ENCODE results near the gene SEC31B.

SEC31B gene

DNA sequence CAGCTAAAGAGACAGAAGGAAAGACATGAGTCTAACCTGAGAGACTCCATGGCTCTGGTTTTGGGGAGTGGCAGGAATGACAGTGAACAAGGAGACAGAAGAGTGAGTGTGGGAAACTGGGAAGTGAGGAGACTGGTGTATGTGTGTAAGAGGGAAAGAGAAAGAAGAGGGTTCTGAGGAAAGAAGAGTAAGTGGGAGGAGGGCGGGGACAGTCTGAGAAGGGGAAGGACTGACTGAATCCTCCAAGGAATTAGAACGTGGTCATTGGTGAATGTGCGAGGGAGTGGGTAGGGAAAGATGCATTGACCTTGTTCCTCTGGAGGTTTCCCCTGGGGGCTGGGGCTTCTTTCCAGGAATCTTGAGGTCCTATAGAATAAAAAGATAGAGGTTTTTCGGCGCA is 30.3 kb downstream of the SEC31B start:
- no peak for DNase-seq

DNA sequence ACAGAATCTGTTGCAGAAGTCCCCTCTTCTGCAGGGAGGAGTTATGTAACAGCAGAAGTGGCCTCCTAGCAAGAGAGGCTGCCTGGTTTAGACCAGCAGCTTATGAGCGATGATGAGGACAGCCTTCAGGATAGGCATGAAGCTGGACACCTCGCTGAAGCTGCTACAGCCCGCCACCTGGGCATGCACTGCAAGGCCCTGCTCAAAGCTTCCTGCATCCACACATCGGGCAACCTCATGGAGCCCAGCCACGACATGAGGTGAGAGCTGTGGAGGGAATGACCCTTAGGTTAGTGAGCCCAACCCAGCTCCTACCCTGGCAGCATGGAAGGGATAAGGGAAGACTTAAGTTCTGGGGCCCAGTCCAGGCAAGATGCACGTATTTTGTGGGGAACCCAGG is 32.1 kb downstream of the SEC31B start:
- DNase-seq = no peak

DNA sequence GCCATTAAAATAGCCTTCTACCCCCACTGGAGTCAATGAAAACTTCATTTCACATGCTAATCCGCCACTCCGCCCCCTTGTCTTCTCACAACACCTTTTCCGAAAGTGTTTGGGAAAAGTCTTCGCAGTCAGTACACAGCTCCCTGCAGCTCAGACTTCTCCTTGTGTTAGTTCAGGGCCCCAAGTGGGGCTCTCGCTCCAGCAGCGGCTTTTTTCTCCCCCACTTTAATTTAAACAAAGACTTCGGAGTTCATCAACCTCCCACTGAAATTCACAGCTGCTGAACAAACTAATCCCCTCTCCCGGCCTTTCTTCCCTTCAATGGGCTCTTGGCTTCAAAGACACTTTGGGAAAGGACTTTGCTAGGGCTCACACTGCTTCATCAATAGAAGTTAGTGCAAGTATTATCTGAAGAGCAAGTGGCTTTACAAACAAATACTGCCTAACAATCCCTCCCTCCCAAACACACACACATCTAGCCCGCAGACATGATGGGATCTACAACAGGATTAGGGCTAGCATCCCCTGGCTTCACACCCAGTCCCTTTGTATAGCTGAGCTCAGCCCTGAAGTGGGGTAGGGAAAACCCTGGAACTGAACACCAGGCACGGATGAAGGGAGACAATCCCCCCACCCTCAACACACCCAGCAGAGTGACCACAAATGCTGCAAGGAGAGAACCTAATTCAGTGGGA is 33.7 kb downstream of the SEC31B start:
- DNase-seq = no peak

DNA sequence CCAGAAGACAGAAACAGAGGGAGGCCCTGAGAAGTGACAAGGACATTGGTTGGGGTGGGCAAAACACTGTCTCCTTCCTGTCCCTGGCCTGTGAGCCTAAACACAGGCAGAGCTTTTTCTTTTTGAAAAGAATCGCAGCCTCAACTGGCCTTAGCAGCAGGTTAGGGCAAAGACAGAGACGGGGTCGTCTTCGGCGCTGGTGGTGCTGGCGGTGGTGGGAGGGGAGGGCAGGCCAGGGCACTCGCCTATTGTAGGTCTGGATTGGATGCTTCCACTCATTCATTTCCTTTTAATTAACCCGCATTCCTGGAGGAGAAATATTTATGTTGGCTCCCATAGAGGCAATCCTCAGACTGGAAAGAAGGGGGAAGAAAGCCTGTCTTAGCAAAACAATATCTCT is 34.3 kb downstream of the SEC31B start:
- no peak for DNase-seq

DNA sequence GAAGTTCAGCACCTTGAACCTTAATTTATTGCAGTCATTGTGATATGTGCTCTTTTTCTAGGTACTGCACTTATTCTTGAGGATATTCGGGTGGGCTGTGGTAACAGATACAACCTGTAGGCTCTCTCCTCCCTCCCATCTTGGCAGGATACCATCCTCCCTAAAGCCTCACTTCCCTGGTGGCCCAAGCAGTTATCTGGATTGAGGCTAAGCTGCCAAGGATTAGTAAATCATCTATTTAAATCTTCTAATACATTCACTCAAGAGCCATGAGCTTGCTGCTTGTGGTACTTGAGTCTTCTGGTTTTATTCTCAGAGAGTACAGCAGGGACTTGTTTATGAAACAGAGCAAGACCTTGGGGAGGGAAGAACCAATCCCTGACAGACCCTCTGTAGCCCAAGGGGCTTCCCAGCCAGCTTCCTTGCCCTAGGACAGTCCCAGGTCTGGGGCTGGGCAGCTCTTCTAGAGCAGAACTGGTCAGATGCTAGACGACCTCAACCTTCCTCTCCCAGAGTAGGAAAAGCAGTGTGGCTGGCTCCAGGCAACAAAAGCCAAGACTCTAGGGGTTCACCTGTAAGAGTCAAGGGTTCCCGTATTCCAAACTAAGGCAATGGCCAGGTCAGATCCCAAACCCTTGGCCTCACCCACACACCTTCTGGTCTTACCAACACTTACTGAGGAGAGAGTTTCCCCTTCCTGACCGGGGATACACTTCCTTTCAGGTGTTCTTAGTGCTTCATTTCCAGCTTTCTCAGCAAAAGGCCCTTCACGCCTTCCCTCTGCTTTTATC is 35.6 kb downstream of the SEC31B start:
- DNase-seq = no peak

DNA sequence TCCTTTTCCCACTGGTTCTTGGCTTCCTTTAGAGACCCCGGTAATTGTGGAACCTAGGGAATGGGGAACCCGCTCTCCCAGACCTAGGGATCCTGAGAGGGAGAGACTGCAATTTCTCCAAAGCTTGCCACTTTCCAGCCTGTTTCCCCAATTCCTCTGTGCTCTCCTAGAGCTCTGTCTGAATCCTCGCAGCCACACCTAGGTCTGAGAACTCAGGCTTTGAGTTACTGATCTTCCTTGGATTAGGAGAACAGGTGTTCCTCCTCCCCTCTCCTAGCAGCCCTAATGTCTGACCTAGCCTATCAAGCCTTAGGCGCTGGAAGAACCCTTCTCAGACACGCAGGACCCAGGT is 36.9 kb downstream of the SEC31B start:
- DNase-seq = no peak

DNA sequence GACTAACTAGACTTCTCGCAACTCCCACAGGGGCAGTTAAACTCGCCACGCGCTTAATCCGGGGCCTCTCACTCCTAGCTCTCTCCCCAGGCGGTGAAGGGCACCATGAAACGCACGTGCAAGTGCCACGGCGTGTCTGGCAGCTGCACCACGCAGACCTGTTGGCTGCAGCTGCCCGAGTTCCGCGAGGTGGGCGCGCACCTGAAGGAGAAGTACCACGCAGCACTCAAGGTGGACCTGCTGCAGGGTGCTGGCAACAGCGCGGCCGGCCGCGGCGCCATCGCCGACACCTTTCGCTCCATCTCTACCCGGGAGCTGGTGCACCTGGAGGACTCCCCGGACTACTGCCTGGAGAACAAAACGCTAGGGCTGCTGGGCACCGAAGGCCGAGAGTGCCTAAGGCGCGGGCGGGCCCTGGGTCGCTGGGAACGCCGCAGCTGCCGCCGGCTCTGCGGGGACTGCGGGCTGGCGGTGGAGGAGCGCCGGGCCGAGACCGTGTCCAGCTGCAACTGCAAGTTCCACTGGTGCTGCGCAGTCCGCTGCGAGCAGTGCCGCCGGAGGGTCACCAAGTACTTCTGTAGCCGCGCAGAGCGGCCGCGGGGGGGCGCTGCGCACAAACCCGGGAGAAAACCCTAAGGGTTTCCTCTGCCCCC is 37.4 kb downstream of the SEC31B start:
- peak; percentile 57 for DNase-seq

DNA sequence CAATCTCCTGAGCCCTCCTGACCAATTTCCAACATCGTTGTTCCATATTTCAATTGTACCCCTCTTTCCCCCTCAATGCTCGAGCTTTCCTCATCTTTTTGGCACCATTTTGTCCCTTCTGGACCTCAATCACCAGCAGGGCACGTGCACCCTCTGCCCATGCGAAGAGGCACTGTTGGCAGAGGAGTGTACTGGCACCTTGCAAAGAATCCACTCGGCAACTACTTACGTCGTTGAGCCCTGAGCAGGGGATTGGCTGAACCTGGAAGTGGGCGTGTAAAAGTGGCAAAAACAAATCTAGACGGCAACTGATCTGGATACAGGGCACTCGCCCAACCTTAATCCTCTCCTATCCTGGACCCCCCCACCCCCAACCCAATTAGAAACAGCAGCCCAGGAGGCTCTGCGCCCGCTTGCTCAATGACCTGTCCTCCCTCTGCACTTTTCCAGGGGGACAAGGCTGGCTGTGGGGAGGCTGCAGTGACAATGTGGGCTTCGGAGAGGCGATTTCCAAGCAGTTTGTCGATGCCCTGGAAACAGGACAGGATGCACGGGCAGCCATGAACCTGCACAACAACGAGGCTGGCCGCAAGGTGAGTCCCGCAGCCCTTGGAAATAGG is 38.1 kb downstream of the SEC31B start:
- DNase-seq = peak; percentile 75

DNA sequence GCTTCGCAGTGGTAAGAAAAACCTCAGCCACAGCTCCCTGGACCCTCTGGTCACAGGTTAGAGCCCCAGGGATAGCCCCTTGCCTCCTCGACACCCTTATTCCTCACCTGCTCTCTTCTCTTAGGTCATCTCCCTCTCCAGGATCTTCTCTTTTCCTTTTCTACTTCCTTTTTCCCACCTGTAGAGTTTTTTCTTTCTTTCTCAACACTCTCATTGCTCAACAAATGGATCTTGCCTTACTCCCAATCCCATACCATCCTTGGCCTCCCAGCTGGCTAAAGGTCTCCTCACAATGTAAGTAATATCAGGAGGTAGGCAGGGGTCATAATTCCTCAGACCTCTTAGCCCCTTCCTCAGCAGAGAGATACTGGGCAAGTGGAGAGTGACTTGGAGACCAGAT is 39.7 kb downstream of the SEC31B start:
- DNase-seq = no peak

DNA sequence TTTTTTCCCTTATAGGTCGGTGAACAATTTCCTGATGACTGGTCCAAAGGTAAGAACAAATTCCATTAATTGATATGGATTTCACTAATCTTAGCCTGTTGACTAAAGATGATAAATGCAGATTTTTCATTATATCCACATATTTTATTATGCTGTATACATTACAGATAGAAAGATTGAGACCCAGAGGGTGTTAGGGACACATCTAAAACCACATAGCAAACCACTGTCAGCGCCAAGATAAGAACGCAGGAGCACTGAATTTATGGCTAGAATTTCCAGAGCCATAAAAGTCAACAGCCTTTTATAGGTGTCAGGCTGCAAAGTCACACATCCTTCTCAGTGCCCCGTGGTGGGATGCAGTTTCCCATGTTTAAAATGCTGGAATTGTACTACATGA is 40.6 kb downstream of the SEC31B start:
- DNase-seq = no peak

DNA sequence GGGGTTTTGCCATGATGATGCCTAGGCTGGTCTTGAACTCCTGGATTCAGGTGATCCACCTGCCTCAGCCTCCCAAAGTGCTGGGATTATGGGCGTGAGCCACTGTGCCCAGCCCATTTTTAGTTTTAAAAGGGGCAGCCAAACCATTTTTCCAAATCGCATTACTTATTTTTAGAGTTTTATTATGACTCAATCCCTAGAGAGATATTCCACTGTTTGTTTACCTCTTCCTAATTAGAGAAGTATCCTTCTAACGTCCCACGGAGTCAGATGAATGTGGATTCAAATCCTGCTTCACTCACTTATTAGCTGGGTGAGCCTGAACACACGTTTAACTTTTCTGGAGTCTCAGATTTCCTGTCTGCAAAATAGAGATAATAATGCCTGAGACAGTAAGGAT is 41.7 kb downstream of the SEC31B start:
- no peak for DNase-seq

DNA sequence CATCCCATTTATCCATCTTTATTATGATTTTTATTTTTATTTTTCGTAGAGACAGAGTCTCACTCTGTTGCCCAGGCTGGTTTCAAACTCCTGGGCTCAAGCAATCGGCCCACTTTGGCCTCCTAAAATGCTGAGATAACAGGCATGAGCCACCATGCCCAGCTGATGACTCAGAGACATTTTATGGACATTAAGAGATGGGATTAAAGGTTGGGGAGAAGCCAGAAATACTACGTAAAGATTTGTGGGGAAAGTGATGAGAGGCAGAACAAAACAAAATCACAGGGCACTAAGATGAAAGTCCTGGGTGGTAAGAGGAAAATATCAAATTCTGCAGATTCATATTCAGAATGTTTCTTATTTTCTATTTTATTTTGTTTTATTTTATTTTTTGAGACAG is 49.3 kb downstream of the SEC31B start:
- DNase-seq = peak; percentile 44

DNA sequence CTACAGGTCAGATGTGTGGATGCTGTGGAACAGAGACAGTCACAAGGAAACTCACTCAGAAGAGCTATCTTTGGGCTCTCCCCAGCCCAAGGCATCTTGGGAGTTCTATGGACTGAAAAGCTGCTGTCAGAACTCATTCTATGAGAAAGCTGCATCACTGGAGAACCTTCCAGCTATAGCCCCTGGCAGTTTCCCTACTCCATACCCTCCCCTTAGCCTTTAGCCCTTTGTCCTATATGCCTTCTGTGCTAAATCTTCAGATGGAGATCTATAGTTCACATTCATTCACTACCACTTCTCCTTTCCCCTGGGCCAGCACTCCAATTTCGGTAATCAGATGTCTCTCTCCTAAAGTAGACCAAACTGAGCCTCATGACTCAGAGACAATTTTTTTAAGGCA is 49.9 kb downstream of the SEC31B start:
- DNase-seq = no peak

DNA sequence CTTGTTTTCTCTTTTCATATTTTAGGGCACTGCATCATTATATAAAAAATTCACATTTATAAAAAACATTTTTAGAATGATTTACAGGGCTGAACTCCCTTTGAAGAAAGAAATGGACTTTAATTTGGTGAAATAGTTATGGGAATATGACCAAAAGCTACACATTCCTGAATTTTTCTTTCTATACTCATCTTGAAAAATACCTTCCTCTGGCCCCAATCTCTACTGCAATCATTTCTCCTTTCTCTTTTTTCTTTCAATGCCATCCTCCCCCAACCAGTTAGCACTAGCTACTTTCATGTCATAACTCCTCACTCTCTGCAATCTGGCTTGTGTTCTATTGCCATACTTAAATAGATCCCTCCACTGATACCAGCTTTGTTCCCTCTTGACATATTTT is 50.7 kb downstream of the SEC31B start:
- peak; percentile 40 for DNase-seq

DNA sequence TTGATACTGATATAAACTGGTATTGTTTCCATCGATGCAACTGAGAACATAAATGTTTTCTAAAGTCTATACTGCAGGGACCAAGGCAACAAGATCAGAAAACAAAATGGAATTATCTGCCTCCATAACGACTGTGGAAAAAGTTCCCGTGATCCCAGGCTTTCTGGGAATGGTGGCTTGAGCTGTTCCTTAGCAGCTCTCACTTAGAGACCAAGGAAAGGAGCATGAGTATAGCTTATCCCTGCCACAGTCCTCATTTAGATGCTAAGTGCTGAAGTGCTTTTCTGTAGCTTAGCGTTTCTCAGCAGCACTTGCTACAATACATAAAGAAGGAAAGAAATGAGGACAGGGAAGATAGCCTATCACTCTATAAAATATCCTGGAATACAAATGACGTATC is 51.3 kb downstream of the SEC31B start:
- no peak for DNase-seq

DNA sequence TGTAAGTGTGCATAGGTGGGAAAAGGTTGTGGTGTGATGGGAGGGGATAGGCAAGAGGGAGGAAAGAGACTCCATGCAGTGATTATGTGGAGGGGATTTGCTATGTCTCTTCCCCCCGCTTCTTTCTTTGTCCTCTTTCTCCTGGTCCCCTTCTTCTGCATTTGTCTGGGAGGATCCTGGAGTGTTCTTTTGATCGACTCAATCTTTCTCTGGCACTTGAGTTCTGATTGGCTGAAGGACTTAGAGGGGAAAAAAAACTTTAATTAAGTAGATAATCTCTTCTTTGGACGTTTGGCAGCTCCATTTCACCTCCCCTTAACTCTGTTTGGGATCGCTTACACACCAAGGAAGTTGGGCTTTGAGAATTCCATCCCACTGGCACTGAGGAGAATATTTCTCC is 57.0 kb downstream of the SEC31B start, which contains the start of gene WNT8B:
Gene WNT8B, plus strand, starts transcription at position 301 of the 400 bp plus-strand sequence. CDS start 160 bp downstream, outside the sequence.
- no peak for DNase-seq

DNA sequence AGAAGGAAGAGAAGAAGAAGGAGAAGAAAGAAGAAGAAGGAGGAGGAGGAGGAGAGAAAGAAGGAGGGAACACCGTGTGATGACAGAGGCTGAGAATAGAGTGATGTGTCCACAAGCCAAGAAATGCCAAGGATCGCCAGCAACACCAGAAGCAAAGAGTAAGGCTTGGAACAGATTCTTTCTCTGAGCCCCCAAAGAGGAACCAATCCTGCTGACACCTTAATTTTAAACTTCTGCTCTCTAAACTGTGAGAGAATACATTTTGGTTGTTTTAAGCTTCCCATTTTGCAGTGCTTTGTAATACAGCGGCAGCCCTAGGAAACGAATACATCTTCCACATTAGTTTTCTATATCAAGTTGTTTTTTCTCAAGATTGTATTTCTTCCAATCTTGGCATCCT is 70.7 kb downstream of the SEC31B start:
- no peak for DNase-seq

DNA sequence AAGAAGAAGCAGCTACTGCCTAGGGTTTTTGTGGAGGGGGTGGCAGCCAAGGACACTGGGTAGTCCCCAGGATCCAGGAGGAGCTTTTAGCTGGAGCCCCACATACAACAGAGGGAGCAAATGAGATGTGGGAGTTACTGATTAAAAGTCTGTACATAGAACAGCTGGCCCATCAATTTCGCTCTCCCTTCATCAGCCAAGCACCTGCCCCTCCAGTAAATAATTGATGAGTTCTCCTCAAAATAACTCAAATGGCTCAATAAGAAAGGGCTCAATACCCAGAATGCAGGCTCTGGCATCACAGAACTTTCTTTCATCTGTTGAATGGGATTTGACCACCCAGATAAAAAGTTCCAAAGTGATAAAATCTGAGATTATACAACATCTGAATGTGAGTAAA is 72.0 kb downstream of the SEC31B start:
- no peak for DNase-seq

DNA sequence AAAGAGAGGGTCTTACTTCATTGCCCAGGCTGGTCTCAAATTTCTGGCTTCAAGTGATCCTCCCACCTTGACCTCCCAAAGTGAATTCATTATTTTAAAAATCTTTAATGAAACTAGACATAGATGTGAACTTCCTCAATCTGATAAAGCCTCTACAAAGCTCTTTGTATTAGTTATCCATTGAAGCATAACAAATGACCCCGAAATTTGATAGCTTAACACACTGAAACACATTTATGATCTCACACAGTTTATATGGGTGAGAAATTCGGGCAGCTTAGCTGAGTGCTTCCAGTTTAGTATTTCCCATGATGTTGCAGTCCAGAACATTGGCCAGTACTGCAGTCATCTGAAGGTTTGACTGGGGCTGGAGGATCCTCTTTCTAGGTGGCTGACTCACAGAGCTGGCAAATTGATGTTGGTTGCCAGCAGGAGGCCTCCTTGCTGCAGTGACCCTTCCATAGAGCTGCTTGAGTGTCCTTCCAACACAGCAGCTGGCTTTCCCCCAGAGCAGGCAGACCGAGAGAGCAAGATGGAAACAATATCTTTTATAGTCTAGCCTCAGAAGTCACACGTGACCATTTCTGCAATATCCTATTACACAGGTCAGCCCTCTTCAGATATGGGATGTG is 73.4 kb downstream of the SEC31B start:
- DNase-seq = no peak

DNA sequence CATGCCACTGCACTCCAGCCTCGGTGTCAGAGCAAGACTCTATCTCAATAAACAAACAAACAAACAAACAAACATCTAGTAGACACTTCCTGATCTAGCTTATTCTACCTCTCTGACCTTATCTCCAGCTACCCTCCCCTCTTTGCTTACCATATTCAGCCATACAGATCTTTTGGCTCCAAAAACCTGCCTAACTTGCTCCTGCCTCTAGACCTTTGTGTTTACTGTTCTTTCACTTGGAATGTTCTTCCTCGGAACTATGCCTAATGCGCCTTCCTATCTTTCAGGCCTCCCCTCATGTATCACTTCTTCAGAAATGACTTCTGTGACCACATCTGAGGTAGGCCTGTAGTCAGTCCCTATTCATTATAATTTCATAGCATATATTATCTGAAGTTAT is 77.1 kb downstream of the SEC31B start:
- DNase-seq = no peak

DNA sequence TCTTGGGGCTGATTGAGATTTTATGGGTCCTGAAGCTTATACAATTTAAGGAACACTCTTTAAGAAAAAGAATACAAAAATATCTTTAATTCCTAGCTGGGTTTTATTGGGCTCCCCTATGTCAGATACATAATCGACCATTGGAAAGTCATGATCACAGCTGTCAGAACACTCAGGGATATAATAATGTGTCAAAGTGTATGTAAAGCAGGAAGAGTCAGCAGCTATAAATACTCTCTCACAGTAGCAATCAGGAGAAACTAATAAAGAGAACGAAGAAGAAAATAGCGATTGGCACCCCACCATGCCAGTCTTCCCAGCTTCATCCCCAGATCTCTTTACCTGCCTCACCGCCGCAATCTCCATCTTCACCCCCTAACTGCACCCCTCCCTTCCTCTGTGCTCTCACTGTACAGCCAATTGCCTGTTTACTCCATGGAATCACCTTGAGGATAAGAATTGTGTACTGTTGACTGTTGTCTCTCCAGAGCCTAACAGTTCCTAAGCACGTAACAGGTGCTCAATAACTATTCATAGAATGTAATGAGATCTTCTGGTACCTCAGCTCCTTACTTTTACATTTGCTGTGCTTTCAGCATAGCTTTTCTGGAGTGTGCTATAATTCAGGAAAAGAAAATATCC is 80.9 kb downstream of the SEC31B start:
- DNase-seq = no peak
